Measurements from ENCODE around the gene GLTP.
A peak's percentile ranks its signal among the peaks of the same experiment; 100 is the strongest.

The GLTP gene

DNA sequence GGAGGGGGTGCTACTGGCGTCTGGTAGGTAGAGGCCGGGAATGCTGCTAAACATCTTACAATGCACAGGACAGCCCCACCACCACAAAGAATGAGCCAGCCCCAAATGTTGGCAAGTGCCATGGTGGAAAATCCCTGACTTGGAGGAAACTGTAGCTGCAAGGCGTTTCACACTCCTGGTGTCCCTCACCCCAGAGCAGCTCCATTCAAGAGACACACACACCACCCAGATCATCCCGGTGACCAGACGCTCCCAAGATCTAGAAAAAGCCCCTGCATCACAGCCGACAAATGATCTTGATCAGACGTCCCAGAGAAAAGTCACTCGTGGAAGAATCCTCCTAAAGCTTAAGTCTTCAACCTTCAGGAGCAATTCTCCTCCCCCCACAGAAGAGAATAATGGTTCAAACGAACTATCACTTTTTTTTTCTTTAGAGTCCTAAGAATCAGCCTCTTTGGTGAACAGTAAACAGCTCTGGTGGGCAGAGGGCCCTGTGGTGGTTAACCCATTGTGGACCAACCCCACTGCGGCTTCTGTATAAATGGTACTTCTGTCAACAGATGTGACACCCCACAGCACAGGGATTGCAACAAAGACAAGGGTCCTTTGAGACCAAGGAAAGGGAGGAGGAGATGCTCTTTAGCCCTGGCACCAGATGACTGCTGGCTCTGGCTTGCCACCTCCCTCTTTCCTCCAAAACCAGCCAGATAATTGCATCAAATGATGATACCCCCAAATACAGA lies 2.7 kb downstream of the GLTP start:
- H3K9ac ChIP-seq, result 0 out of 22 replicates have a peak overlapping the region, but pooled peaks of 3 of the 11 experiments have one; percentile 2 to 32 (median 8)
- no peak overlapping the region for H3K4me3 ChIP-seq
- H3K4me1 ChIP-seq, result peaks cover 49 to 67% (median 58%) of the 10 kb centered on the region in 10 experiments
- peaks cover 0 to 47% (median 14%) of the 10 kb centered on the region in 11 experiments; a peak in 11 of 22 replicates for H4K20me1 ChIP-seq
- no peak overlapping the region for H3K27ac ChIP-seq
- H3K9me3 ChIP-seq (replicated peaks in 1 of 11), result no peaks in the 10 kb centered on the region
- H3K27me3 ChIP-seq, result no peaks in the 10 kb centered on the region
- H3K4me2 ChIP-seq, result peak overlapping the region; percentile 84 to 100 (median 95); a peak in 21 of 22 replicates
- no peak for TF ChIP-seq Cebpa-rat (IDR thresholded peaks at IDR 0.05)
- H3K36me3 ChIP-seq, result peaks cover 0 to 17% (median 2%) of the 10 kb centered on the region in 11 experiments; a peak in 7 of 22 replicates

DNA sequence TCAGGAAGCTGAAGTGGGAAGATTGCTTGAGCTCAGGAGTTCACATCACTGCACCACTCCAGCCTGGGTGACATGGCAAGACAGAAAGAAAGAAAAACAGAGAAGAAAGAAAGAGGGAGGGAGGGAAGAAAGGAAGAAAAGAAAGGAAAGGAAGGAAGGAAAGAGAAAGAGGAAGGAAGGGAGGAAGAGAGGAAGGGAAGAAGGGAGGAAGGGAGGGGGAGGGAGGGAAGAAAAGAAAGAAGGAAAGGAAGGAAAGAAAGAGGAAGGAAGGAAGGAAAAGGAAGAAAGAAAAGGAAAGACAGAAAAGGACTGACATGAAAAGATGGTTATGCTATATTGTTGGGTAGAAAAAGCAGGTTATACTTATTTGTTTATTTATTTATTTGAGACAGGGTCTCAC lies 3.9 kb downstream of the GLTP start:
- Histone ChIP-seq H3K9ac (no peak overlapping the region), H3K9me3 (replicated peaks in 1 of 11) (no peaks in the 10 kb centered on the region), H3K36me3 (peaks cover 0 to 28% (median 11%) of the 10 kb centered on the region in 11 experiments; a peak in 8 of 22 replicates), H4K20me1 (peaks cover 0 to 55% (median 14%) of the 10 kb centered on the region in 11 experiments; a peak in 11 of 22 replicates), H3K27ac (no peak overlapping the region), H3K4me2 (peak overlapping the region; percentile 12 to 100 (median 40); a peak in 19 of 22 replicates), H3K4me1 (peaks cover 62 to 77% (median 66%) of the 10 kb centered on the region in 10 experiments), H3K27me3 (no peaks in the 10 kb centered on the region), H3K4me3 (no peak overlapping the region)
- TF ChIP-seq Cebpa-rat (IDR thresholded peaks at IDR 0.05), result no peak

DNA sequence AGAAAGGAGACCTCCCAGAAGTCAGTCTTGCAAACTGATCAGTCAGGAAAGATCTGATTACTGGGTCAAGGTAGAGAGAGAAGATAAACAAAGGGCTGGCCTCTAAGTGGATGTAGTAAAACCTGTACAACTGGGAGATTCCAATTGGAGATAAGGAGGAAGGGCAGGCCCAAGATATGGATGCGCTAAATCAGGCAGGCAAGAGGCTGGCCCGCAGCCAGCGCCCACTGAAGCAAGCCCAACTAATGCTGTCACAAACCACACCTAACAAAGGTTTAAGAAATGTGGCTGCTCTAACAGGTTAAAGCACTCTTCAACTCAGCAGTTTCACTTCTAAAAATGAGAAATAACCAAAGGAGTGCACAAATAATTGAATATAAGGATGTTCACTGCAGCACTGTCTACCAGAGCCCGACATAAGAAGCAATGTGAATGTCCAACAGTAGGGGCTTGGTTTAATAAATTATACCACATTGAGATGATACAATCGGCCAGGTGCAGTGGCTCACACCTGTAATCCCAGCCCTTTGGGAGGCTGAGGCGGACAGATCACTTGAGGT lies 4.7 kb downstream of the GLTP start:
- no peak for TF ChIP-seq Cebpa-rat (IDR thresholded peaks at IDR 0.05)
- Histone ChIP-seq H4K20me1 (peaks cover 0 to 55% (median 14%) of the 10 kb centered on the region in 11 experiments; a peak in 11 of 22 replicates), H3K9ac (no peak overlapping the region; a peak in 1 of 22 replicates), H3K27me3 (no peaks in the 10 kb centered on the region), H3K27ac (no peak overlapping the region), H3K36me3 (peaks cover 0 to 28% (median 11%) of the 10 kb centered on the region in 11 experiments; a peak in 8 of 22 replicates), H3K4me1 (peaks cover 59 to 80% (median 68%) of the 10 kb centered on the region in 10 experiments), H3K4me2 (peak overlapping the region in 10 of 11 experiments; percentile 27 to 100 (median 42); a peak in 18 of 22 replicates), H3K4me3 (no peak overlapping the region), H3K9me3 (replicated peaks in 1 of 11) (no peaks in the 10 kb centered on the region)

DNA sequence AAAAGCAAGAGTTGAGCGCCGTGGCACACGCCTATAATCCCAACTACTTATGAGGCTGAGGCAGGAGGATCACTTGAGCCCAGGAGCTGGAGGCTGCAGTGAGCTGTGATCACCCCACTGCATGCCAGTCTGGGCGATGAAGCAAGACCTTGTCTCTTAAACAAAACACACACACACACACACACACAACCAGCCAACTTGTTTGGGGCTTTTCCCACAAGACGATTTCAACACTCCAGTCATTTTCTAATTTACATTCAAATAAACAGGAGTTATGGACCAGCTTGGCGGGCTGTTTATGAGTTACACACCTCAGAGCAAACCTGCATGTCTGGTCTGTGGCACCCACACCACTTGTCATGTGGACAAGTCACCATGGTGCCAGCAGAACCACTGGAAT lies 6.7 kb downstream of the GLTP start:
- Histone ChIP-seq H3K27me3 (no peaks in the 10 kb centered on the region), H3K9me3 (replicated peaks in 1 of 11) (no peaks in the 10 kb centered on the region), H3K36me3 (peaks cover 0 to 28% (median 11%) of the 10 kb centered on the region in 11 experiments; a peak in 8 of 22 replicates), H4K20me1 (peaks cover 0 to 54% (median 14%) of the 10 kb centered on the region in 11 experiments; a peak in 11 of 22 replicates), H3K4me3 (no peak overlapping the region), H3K4me1 (peaks cover 45 to 87% (median 64%) of the 10 kb centered on the region in 10 experiments), H3K27ac (no peak overlapping the region), H3K4me2 (0 out of 22 replicates have a peak overlapping the region, but pooled peaks of 1 of the 11 experiments have one; percentile 7), H3K9ac (no peak overlapping the region)
- TF ChIP-seq Cebpa-rat (IDR thresholded peaks at IDR 0.05), result no peak

DNA sequence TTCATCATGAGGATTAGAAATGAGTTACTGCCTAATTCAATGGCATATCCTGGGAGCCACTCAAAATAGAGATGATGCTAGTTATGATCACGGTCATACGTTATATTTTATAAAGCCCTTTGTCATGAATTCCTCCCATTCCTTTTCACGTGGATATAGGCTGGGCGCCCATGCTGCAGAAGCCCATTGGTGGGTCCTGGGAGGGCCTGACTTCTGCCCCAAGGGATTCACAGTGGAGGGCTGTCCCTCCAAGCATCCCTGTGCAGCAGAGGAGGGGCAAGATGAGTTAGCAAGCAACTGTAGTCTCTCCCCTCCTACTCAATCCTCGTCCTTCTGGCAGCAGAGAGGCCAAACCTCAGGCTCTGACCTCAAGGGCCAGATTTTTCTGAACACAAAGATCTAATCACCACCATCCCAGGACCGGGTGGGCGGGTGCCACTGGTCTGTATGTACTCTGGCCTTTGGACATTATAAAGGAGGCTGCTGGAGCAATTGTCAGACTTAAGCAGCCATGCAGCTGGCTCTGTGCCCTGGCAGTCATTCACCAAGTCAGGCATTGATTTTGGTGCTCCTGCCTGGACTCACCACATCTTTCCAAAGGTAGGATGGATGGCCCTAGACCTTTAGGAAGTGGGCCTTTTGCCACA lies 8.6 kb downstream of the GLTP start:
- H3K27ac ChIP-seq, result peak overlapping the region in 8 of 11 experiments; percentile 0 to 58 (median 45); a peak in 13 of 22 replicates

DNA sequence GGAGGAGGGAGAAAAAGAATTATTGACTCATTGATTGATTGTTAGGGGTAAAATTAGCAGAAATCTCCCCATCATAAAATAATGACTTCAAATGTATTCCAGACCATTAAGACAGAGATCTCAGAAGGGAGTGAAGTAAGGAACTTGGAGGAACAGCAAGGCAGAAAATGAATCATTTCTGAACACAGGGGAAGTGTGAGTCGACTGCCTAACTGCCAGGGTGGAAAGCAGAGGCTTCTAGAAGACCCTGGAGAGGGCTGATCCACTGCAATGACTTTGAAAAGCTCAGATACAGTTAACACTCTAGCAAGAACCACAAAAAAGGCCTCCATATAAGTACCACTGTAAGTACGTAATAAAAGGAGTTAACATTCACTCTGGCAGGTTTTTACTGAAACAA lies 9.7 kb downstream of the GLTP start:
- Histone ChIP-seq H3K4me1 (peaks cover 29 to 69% (median 45%) of the 10 kb centered on the region in 10 experiments), H3K27ac (peak overlapping the region in 7 of 11 experiments; percentile 0 to 58 (median 51); a peak in 11 of 22 replicates), H3K9me3 (replicated peaks in 1 of 11) (no peaks in the 10 kb centered on the region), H3K36me3 (peaks cover 0 to 31% (median 11%) of the 10 kb centered on the region in 11 experiments; a peak in 8 of 22 replicates), H4K20me1 (peaks cover 0 to 31% (median 6%) of the 10 kb centered on the region in 11 experiments; a peak in 8 of 22 replicates), H3K9ac (no peak overlapping the region; a peak in 2 of 22 replicates), H3K27me3 (no peaks in the 10 kb centered on the region), H3K4me3 (no peak overlapping the region), H3K4me2 (peak overlapping the region in 8 of 11 experiments; percentile 41 to 79 (median 66); a peak in 13 of 22 replicates)
- no peak for TF ChIP-seq Cebpa-rat (IDR thresholded peaks at IDR 0.05)

More for the DNA sequence above, 8.6 kb downstream of the GLTP start:
- Histone ChIP-seq H4K20me1 (peaks cover 0 to 36% (median 6%) of the 10 kb centered on the region in 11 experiments; a peak in 8 of 22 replicates), H3K36me3 (peaks cover 0 to 31% (median 11%) of the 10 kb centered on the region in 11 experiments; a peak in 8 of 22 replicates), H3K9ac (peak overlapping the region in 2 of 11 experiments; percentile 2 to 26; a peak in 3 of 22 replicates), H3K4me3 (no peak overlapping the region), H3K27me3 (no peaks in the 10 kb centered on the region), H3K9me3 (replicated peaks in 1 of 11) (no peaks in the 10 kb centered on the region), H3K4me1 (peaks cover 40 to 81% (median 56%) of the 10 kb centered on the region in 10 experiments), H3K4me2 (peak overlapping the region in 10 of 11 experiments; percentile 11 to 79 (median 60); a peak in 19 of 22 replicates)
- TF ChIP-seq Cebpa-rat (IDR thresholded peaks at IDR 0.05), result no peak

DNA sequence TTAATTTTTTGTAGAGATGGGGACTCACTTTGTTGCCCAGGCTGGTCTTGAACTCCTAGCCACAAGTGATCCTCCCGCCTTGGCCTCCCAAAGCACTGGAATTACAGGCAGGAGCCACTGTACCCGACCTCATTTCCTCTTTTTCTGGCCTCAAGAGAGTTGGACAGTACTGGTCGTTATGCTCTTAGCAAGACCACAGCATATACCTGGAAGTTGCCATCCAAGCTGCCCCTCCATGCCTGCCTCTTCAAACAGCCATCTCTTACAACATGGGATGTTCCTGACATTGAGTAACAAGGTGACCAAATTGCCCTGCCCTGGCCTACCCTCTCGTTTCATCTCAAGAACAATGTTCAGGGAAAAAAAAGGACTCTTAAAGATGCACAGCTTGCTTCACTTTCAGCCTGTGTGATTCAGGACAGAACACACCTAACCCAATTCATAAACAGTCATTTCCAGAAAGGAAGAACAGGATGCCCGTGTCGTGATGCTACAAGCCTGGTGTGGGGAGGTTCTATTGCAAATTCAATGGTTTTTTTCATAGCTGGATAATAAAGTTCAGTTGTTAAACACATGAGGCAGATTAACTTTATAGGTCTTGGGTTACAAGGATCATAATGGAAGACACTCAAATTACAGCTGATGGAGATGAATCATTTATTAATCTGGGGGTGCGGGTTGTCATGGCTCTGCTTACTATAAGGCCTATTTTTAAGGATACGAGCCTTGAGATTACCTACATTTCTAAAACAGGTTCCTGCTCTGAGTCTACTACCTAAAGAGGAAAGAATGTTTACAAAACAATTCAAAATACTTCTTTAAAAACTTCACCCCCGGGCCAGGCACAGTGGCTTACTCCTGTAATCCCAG lies 11.9 kb downstream of the GLTP start:
- Histone ChIP-seq H3K36me3 (peaks cover 0 to 22% (median 11%) of the 10 kb centered on the region in 11 experiments; a peak in 8 of 22 replicates), H3K4me3 (no peak overlapping the region), H3K9ac (no peak overlapping the region), H3K27ac (peak overlapping the region in 1 of 11 experiments; percentile 27; a peak in 2 of 22 replicates), H3K4me2 (peak overlapping the region in 10 of 11 experiments; percentile 8 to 41 (median 20); a peak in 13 of 22 replicates), H3K4me1 (peaks cover 25 to 75% (median 56%) of the 10 kb centered on the region in 10 experiments), H3K27me3 (no peaks in the 10 kb centered on the region), H3K9me3 (replicated peaks in 1 of 11) (no peaks in the 10 kb centered on the region), H4K20me1 (peaks cover 0 to 27% (median 7%) of the 10 kb centered on the region in 11 experiments; a peak in 9 of 22 replicates)
- TF ChIP-seq Cebpa-rat (IDR thresholded peaks at IDR 0.05), result no peak
